PC-3 (cell line): Measurements from ENCODE around the gene IL4I1.

ENCODE experiments used
- EZH2 ChIP-seq: fragments of 300-600 bp; sonication (generic); IDR thresholded peaks from one replicate; pipeline ENCODE4 v1.6.1; 2017; ENCODE audit warnings: antibody characterized with exemption, mild to moderate bottlenecking, low read length; ENCODE audit not compliant: unreplicated experiment
- EZH2phosphoT487 ChIP-seq: fragments of 300-600 bp; sonication (generic); IDR thresholded peaks from 2 replicates; pipeline ENCODE4 v1.6.1; 2018; ENCODE audit warnings: mild to moderate bottlenecking, antibody characterized with exemption, low read length, borderline replicate concordance
- TF ChIP-seq, protein P1 (sequence below): fragments of 300-600 bp; sonication (generic); conservative IDR thresholded peaks from 2 replicates; pipeline ENCODE4 v1.5.1; 2017; ENCODE audit warnings: antibody characterized with exemption, low read depth, mild to moderate bottlenecking, low read length

DNA sequence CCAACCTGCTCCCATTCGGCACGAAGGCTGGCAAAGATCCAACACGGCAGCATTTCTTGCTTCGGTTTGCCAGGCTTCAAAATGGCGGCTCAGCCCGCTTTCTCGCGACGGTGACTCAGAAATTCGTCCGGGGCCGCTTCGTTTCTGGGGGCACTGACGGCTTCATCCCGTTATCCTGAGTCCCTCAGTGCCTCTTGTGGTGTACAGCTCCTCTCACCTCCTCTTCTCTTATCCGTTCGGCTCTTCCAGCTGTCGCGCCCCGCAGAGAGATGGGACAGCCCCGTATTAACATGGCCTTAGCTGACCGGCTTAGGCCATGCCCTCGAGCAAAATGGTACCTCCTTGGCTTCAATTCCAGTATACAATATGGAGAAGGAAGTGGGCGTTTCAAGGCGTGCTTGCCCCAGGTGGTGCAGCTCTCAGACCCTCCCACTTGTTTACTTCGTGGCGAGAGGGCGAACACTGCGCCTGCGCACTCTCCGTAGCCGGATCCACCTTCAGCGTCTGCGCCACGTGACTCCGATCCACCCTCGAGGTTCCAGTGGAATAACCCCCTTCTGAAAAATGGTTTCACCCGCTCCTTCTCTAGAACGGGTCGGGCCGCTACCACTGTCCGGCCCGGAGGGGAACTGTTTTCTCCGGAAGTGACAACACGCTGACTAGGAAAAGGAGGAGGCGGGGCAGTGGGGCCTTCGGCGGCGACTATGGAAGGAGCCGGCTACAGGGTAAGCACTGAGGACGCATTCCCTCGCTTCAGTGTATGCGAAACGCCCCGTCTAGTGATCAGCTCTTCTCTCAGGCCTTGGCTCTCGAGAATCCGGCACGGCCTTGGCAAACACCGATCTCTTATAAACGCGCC lies 19.4 kb downstream of the IL4I1 start, which contains the start of the genes AKT1S1 and TBC1D17:
- TF ChIP-seq, protein P1, sequence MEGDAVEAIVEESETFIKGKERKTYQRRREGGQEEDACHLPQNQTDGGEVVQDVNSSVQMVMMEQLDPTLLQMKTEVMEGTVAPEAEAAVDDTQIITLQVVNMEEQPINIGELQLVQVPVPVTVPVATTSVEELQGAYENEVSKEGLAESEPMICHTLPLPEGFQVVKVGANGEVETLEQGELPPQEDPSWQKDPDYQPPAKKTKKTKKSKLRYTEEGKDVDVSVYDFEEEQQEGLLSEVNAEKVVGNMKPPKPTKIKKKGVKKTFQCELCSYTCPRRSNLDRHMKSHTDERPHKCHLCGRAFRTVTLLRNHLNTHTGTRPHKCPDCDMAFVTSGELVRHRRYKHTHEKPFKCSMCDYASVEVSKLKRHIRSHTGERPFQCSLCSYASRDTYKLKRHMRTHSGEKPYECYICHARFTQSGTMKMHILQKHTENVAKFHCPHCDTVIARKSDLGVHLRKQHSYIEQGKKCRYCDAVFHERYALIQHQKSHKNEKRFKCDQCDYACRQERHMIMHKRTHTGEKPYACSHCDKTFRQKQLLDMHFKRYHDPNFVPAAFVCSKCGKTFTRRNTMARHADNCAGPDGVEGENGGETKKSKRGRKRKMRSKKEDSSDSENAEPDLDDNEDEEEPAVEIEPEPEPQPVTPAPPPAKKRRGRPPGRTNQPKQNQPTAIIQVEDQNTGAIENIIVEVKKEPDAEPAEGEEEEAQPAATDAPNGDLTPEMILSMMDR, result no peak
- TF ChIP-seq EZH2, result no peak
- no peak for TF ChIP-seq EZH2phosphoT487
